Measurements from ENCODE around the gene KIF9. TPM values are rescaled to one million over a fixed set of nuclear protein-coding genes. Genes with fewer than 3 reads are reported as not detected.
"Not testable (repeated sequence)": the region's sequence is repeated elsewhere in the genome, so short reads cannot be mapped to it uniquely, and the experiment has no call there.

Gene KIF9
- total RNA-seq, 4 donors from 2014 or later = 3.7 to 9.4 (median 4.9) TPM; not detected in 1

- no peak overlapping the region for H3K27ac ChIP-seq
- TF ChIP-seq CTCF (IDR thresholded peaks at IDR 0.05) = no peak
- no peaks in the 10 kb centered on the region for H3K36me3 ChIP-seq
- in situ Hi-C loops (cut with MboI; ENCODE audit: low pct_ligation_motif_present in 1 of 4, low pct_unique_long_range_greater_than_20kb in 1 of 4, low sequenced_read_pairs in 3 of 4) = no loop called here
- peaks cover 0 to 11% (median 3%) of the 10 kb centered on the region in 4 donors for H3K4me1 ChIP-seq
- intact Hi-C loops (cut with DNase I; ENCODE audit: low total_unique reads) = no loop called here
- H3K4me3 ChIP-seq = no peak overlapping the region
- 89 to 93% methylated on average over 1 to 2 of the region's 2 CpGs for WGBS, 2 donors (ENCODE audit: low coverage in 1 of 2)
- H3K27me3 ChIP-seq = no peaks in the 10 kb centered on the region
- no peak for DNase-seq
- H3K9me3 ChIP-seq = no peaks in the 10 kb centered on the region
These were observed 12.7 kb upstream of the KIF9 start for GRCh38 chr3:47295322-47295721.

GRCh38 chr3:47294392-47294791 is 11.8 kb upstream of the KIF9 start:
- intact Hi-C loops (cut with DNase I; ENCODE audit: low total_unique reads) = no loop called here
- no peaks in the 10 kb centered on the region for H3K27me3 ChIP-seq
- H3K27ac ChIP-seq = no peak overlapping the region
- WGBS, 2 donors (ENCODE audit: low coverage in 1 of 2) = 77 to 86% methylated on average over 2 to 3 of the region's 3 CpGs
- TF ChIP-seq POLR2AphosphoS5 (IDR thresholded peaks at IDR 0.05) (no peak), POLR2A (IDR thresholded peaks at IDR 0.05) (no peak), CTCF (IDR thresholded peaks at IDR 0.05) (no peak), EP300 (IDR thresholded peaks at IDR 0.05; ENCODE audit: low read depth) (no peak)
- no peaks in the 10 kb centered on the region for H3K36me3 ChIP-seq
- no peak for DNase-seq
- H3K4me3 ChIP-seq = no peak overlapping the region
- in situ Hi-C loops (cut with MboI; ENCODE audit: low pct_ligation_motif_present in 1 of 4, low pct_unique_long_range_greater_than_20kb in 1 of 4, low sequenced_read_pairs in 3 of 4) = no loop called here
- H3K9me3 ChIP-seq = no peaks in the 10 kb centered on the region
- peaks cover 0 to 11% (median 3%) of the 10 kb centered on the region in 4 donors for H3K4me1 ChIP-seq

- no peak for DNase-seq
- Histone ChIP-seq H3K4me3 (no peak overlapping the region), H3K27me3 (no peaks in the 10 kb centered on the region), H3K4me1 (peaks cover 0 to 11% (median 3%) of the 10 kb centered on the region in 4 donors), H3K9me3 (no peaks in the 10 kb centered on the region), H3K36me3 (no peaks in the 10 kb centered on the region), H3K27ac (no peak overlapping the region)
- WGBS, 2 donors (ENCODE audit: low coverage in 1 of 2) = 84 to 86% methylated on average over 2 of the region's 2 CpGs
- intact Hi-C loops (cut with DNase I; ENCODE audit: low total_unique reads) = no loop called here
- TF ChIP-seq POLR2A (IDR thresholded peaks at IDR 0.05) (no peak), CTCF (IDR thresholded peaks at IDR 0.05) (no peak), POLR2AphosphoS5 (IDR thresholded peaks at IDR 0.05) (no peak), EP300 (IDR thresholded peaks at IDR 0.05; ENCODE audit: low read depth) (no peak)
- in situ Hi-C loops (cut with MboI; ENCODE audit: low pct_ligation_motif_present in 1 of 4, low pct_unique_long_range_greater_than_20kb in 1 of 4, low sequenced_read_pairs in 3 of 4) = no loop called here
These were observed 11.2 kb upstream of the KIF9 start for GRCh38 chr3:47293822-47294221.

- H3K27ac ChIP-seq; intact Hi-C loops (cut with DNase I; ENCODE audit: low total_unique reads): not testable (repeated sequence)
- 84 to 96% methylated on average over 4 to 9 of the region's 9 CpGs for WGBS, 2 donors (ENCODE audit: low coverage in 1 of 2)
These were observed 9.3 kb upstream of the KIF9 start for GRCh38 chr3:47291754-47292420.

More at GRCh38 chr3:47291754-47292420, 9.3 kb upstream of the KIF9 start:
- H3K4me1 ChIP-seq; in situ Hi-C loops (cut with MboI; ENCODE audit: low pct_ligation_motif_present in 1 of 4, low pct_unique_long_range_greater_than_20kb in 1 of 4, low sequenced_read_pairs in 3 of 4); H3K27me3 ChIP-seq; DNase-seq; H3K4me3 ChIP-seq; H3K9me3 ChIP-seq; H3K36me3 ChIP-seq: not testable (repeated sequence)
